Measurements from ENCODE around the gene JARID2. TPM values are rescaled to one million over a fixed set of nuclear protein-coding genes. Genes with fewer than 3 reads are reported as not detected.
A peak's percentile ranks its signal among the peaks of the same experiment; 100 is the strongest.

The JARID2 gene
- total and polyA plus RNA-seq, 9 of the 15 experiments (the other 6 are each of a cell fraction or from before 2014, with no cell fraction given): 5.0 to 29.0 (median 15.6) TPM

DNA sequence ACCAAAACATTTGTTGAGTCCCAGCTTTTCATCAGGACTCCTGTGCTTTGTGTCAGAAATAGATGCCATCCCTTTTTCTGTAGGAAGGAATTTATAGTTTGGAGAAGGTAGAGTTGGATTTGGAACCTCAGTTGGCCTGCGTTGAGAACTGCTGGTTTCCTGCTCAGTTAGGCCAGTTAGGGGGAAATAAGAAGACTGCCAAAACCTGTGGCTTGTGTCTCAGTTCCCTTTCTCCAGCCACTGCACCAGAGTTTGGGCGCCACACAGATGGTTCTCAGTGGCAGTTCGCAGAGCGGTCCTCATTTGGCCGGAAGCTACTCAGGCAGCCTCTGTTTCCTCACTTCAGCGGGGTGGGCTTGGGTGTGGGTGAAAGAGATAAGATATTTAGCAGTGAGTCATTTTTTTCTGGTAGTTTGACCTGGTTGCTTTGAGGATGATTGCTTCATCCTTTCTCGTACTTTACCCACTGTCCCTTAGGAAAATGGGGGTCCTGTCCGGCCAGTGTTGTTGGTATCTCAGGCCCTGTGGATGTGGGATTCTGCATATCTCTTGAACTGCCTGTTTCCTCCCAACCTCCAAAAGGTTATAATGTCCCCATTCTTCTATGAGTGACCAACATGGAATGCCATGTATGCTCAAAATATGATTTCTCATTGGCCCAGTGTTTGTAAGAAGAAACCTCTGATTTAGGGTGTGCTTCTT, 53.7 kb downstream of the JARID2 start (continued):
- TF ChIP-seq, protein P1, sequence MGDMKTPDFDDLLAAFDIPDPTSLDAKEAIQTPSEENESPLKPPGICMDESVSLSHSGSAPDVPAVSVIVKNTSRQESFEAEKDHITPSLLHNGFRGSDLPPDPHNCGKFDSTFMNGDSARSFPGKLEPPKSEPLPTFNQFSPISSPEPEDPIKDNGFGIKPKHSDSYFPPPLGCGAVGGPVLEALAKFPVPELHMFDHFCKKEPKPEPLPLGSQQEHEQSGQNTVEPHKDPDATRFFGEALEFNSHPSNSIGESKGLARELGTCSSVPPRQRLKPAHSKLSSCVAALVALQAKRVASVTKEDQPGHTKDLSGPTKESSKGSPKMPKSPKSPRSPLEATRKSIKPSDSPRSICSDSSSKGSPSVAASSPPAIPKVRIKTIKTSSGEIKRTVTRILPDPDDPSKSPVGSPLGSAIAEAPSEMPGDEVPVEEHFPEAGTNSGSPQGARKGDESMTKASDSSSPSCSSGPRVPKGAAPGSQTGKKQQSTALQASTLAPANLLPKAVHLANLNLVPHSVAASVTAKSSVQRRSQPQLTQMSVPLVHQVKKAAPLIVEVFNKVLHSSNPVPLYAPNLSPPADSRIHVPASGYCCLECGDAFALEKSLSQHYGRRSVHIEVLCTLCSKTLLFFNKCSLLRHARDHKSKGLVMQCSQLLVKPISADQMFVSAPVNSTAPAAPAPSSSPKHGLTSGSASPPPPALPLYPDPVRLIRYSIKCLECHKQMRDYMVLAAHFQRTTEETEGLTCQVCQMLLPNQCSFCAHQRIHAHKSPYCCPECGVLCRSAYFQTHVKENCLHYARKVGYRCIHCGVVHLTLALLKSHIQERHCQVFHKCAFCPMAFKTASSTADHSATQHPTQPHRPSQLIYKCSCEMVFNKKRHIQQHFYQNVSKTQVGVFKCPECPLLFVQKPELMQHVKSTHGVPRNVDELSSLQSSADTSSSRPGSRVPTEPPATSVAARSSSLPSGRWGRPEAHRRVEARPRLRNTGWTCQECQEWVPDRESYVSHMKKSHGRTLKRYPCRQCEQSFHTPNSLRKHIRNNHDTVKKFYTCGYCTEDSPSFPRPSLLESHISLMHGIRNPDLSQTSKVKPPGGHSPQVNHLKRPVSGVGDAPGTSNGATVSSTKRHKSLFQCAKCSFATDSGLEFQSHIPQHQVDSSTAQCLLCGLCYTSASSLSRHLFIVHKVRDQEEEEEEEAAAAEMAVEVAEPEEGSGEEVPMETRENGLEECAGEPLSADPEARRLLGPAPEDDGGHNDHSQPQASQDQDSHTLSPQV (IDR thresholded peaks at IDR 0.05): peak; percentile 91
- TF ChIP-seq ZNF778 (CRISPR knock-in tag; IDR thresholded peaks at IDR 0.05) (no peak), RBM22 (IDR thresholded peaks at IDR 0.05; ENCODE audit: low read depth, low read length, poor library complexity, severe bottlenecking) (no peak), PRPF4 (IDR thresholded peaks at IDR 0.05; ENCODE audit: insufficient read depth, low read depth, low read length, poor library complexity, severe bottlenecking) (no peak), C11orf30 (IDR thresholded peaks at IDR 0.05; ENCODE audit: low read depth) (no peak), ZNF79 (CRISPR knock-in tag; IDR thresholded peaks at IDR 0.05; ENCODE audit: low read depth) (0 out of 2 replicates have a peak, but pooled peaks have one; percentile 9), TSC22D4 (tag; IDR thresholded peaks at IDR 0.05) (no peak), ZNF146 (CRISPR knock-in tag; IDR thresholded peaks at IDR 0.05; ENCODE audit: unreplicated experiment) (no peak), PTTG1 (tag; IDR thresholded peaks at IDR 0.05; ENCODE audit: low read depth) (no peak), KDM2B (CRISPR knock-in tag; IDR thresholded peaks at IDR 0.05) (no peak), NFRKB (IDR thresholded peaks at IDR 0.05; ENCODE audit: low read depth) (peak; percentile 86), SRSF3 (IDR thresholded peaks at IDR 0.05; ENCODE audit: insufficient read depth, low read length) (no peak), ZNF12 (CRISPR knock-in tag; IDR thresholded peaks at IDR 0.05) (no peak), ASH1L (IDR thresholded peaks at IDR 0.05; ENCODE audit: borderline replicate concordance, low read depth, partially characterized antibody) (no peak), ZNF316 (IDR thresholded peaks at IDR 0.05) (peak; percentile 47; the same call in 1 of the 2 replicates)
- TF ChIP-seq, protein P2, sequence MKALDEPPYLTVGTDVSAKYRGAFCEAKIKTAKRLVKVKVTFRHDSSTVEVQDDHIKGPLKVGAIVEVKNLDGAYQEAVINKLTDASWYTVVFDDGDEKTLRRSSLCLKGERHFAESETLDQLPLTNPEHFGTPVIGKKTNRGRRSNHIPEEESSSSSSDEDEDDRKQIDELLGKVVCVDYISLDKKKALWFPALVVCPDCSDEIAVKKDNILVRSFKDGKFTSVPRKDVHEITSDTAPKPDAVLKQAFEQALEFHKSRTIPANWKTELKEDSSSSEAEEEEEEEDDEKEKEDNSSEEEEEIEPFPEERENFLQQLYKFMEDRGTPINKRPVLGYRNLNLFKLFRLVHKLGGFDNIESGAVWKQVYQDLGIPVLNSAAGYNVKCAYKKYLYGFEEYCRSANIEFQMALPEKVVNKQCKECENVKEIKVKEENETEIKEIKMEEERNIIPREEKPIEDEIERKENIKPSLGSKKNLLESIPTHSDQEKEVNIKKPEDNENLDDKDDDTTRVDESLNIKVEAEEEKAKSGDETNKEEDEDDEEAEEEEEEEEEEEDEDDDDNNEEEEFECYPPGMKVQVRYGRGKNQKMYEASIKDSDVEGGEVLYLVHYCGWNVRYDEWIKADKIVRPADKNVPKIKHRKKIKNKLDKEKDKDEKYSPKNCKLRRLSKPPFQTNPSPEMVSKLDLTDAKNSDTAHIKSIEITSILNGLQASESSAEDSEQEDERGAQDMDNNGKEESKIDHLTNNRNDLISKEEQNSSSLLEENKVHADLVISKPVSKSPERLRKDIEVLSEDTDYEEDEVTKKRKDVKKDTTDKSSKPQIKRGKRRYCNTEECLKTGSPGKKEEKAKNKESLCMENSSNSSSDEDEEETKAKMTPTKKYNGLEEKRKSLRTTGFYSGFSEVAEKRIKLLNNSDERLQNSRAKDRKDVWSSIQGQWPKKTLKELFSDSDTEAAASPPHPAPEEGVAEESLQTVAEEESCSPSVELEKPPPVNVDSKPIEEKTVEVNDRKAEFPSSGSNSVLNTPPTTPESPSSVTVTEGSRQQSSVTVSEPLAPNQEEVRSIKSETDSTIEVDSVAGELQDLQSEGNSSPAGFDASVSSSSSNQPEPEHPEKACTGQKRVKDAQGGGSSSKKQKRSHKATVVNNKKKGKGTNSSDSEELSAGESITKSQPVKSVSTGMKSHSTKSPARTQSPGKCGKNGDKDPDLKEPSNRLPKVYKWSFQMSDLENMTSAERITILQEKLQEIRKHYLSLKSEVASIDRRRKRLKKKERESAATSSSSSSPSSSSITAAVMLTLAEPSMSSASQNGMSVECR (CRISPR knock-in tag; IDR thresholded peaks at IDR 0.05): no peak
- TF ChIP-seq, protein P3, sequence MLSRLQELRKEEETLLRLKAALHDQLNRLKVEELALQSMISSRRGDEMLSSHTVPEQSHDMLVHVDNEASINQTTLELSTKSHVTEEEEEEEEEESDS (CRISPR knock-in tag; IDR thresholded peaks at IDR 0.05): no peak
- TF ChIP-seq, protein P4, sequence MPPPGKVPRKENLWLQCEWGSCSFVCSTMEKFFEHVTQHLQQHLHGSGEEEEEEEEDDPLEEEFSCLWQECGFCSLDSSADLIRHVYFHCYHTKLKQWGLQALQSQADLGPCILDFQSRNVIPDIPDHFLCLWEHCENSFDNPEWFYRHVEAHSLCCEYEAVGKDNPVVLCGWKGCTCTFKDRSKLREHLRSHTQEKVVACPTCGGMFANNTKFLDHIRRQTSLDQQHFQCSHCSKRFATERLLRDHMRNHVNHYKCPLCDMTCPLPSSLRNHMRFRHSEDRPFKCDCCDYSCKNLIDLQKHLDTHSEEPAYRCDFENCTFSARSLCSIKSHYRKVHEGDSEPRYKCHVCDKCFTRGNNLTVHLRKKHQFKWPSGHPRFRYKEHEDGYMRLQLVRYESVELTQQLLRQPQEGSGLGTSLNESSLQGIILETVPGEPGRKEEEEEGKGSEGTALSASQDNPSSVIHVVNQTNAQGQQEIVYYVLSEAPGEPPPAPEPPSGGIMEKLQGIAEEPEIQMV (tag; conservative IDR thresholded peaks at IDR 0.05; ENCODE audit: low read depth): 0 out of 2 replicates have a peak, but pooled peaks have one; percentile 46

Measured in K562 (cell line).